ENCODE data around the gene CSN3. TPM values are rescaled to one million over a fixed set of nuclear protein-coding genes. Genes with fewer than 3 reads are reported as not detected.
"Not testable (repeated sequence)": the region's sequence is repeated elsewhere in the genome, so short reads cannot be mapped to it uniquely, and the experiment has no call there.

CSN3 gene
- polyA plus RNA-seq (ENCODE audit: insufficient read length in 3 of 3), result not detected
- long read RNA-seq, donor 1, result 0 reads
- long read RNA-seq, donor 2, result 0 reads
- long read RNA-seq, donor 3, result 0 reads
- long read RNA-seq, donor 4, result 0 reads
- long read RNA-seq, donor 5, result 0 reads
- long read RNA-seq, donor 6, result 0 reads
- long read RNA-seq, donor 7, result 0 reads
- long read RNA-seq, donor 8, result 0 reads
- long read RNA-seq, donor 9, result 0 reads
- long read RNA-seq, donor 10, result 0 reads
- long read RNA-seq, donor 11, result 0 reads
- long read RNA-seq, donor 12, result 0 reads
- long read RNA-seq, donor 13, result 0 reads
- long read RNA-seq, donor 14, result 0 reads
- long read RNA-seq, donor 15, result 0 reads
- long read RNA-seq, donor 16, result 0 reads

- not testable (repeated sequence) for DNase-seq
Observed at GRCh38 chr4:70242297-70242696, at the start of gene CSN3. Gene CSN3, plus strand, starts transcription at chr4:70242597. Its CDS starts 2,223 bp downstream, at chr4:70244820.

DNA sequence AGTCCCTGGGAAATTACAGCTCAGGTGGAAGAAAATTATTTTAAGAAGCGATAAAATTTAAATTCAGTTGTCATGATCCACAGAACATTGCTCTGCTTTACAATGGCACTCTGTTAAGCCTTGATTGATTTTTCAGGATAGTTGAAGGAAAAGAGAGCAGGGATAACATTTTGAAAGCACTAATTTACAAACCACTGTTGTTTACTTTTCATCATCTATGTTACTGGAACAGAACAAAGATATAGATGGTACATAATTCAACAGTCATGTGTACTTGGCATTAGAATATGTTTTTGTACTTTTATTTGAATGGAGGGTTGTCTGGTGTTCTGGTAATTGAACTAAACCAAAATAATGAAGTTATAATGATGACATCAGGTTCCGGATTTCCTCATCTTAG is 49.5 kb upstream of the CSN3 start:
- DNase-seq, result no peak

- DNase-seq, result no peak
Observed at GRCh38 chr4:70195425-70195824, 47.0 kb upstream of the CSN3 start, which contains the start of gene ODAM. Gene ODAM, plus strand, starts transcription at chr4:70195725. Its CDS starts 819 bp downstream, at chr4:70196544.

DNA sequence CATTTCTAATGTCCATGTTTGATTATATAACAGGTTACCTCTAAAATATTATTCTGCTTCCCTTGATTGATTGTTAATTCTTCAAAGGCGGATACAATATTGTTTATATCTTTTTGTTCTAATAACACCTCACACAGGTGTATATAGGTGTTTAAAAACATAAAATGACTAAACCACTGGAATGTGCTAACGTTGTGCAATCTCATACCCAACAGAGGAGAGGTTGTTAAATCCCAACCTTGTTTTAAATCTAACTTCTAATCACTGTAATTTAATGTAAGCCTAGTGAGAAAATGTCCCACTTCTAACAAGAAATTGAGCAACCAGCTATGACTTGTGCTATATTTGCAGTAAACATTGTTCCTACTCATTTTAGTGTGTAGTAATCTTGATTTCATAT is 45.5 kb upstream of the CSN3 start:
- DNase-seq, result no peak

- DNase-seq, result no peak
Observed at GRCh38 chr4:70197842-70198241, 44.6 kb upstream of the CSN3 start.

- no peak for DNase-seq
Observed at GRCh38 chr4:70203601-70204000, 38.8 kb upstream of the CSN3 start.

- DNase-seq, result not testable (repeated sequence)
Observed at GRCh38 chr4:70212752-70213151, 29.6 kb upstream of the CSN3 start.

DNA sequence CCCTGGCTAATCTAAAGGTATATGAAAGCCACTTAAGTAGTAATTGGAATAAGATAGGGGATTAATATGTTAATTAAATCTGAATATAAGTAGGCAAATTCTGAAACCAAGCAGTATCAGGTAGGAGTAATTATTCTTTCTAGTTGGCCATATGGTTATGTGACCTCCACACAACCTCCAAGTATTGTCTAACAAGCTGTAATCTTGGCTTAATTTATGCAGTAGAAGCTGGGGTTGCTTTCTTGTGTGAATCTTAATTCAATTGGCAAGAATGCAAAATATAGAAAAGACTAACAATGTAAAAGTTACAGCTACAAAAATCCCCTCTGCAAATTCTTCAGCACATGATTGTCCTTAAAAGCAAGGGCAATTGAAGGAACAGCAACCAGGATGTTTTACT is 26.3 kb upstream of the CSN3 start:
- not testable (repeated sequence) for DNase-seq

- not testable (repeated sequence) for DNase-seq
Observed at GRCh38 chr4:70216550-70216949, 25.8 kb upstream of the CSN3 start.

DNA sequence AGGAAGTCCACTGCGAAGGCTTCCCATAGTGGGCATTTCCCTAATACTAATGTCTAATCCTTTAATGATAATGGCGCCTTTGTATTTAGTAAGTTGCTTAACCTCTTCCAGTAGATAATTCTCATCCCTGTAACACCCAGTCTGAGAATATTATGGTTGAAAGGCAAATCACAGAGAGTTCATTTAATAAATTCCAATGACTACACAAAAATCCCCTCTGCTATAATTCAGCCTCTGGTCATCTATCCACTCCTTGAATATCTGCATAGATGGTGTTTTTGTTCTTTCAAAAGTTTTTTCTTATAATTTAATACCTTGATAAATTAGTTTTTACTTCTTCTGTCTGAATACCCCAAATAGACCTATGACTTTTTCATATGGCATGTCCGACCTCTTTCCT is 21.0 kb upstream of the CSN3 start:
- DNase-seq, result not testable (repeated sequence)

DNA sequence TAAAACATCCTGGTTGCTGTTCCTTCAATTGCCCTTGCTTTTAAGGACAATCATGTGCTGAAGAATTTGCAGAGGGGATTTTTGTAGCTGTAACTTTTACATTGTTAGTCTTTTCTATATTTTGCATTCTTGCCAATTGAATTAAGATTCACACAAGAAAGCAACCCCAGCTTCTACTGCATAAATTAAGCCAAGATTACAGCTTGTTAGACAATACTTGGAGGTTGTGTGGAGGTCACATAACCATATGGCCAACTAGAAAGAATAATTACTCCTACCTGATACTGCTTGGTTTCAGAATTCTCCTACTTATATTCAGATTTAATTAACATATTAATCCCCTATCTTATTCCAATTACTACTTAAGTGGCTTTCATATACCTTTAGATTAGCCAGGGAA is 20.6 kb upstream of the CSN3 start:
- DNase-seq, result not testable (repeated sequence)

DNA sequence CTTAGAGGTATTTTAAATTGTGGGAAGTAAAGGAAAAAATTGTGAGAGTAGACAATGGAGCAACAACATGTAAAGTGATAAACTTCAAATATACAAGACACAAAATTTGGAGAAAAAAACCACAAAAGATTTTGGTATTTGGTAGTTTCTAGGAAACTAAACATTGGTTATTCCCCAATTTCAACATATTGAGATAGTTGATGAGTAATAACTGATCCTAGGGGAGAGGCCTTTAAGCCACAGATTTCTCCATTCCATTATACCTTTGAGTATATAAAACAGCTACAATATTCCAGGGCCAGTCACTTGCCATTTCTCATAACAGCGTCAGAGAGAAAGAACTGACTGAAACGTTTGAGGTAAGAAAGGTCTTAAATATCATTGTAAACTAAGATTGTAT is 16.6 kb upstream of the CSN3 start, which contains the start of gene FDCSP:
TSS of gene FDCSP (plus strand) at position 301 of the 400 bp plus-strand sequence. CDS start 5,071 bp downstream, outside the sequence.
- DNase-seq, result no peak

DNA sequence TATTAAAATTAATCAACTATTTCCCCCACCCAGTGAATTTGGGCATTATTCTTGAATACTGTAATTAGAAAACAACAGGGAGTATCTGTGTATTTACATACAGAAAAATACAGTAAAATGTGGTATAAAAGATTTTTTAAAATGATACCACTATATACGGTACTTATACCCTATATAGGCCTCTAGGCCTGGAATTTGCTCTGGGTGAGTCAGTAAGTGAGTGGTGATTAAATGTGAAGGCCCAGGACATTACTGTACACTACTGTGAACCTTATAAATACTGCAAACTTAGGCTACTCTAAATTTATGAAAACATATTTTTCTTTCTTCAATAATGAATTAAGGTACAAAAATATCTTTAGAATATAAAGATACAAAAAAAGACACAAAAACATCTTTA is 6.3 kb upstream of the CSN3 start:
- DNase-seq, result no peak

DNA sequence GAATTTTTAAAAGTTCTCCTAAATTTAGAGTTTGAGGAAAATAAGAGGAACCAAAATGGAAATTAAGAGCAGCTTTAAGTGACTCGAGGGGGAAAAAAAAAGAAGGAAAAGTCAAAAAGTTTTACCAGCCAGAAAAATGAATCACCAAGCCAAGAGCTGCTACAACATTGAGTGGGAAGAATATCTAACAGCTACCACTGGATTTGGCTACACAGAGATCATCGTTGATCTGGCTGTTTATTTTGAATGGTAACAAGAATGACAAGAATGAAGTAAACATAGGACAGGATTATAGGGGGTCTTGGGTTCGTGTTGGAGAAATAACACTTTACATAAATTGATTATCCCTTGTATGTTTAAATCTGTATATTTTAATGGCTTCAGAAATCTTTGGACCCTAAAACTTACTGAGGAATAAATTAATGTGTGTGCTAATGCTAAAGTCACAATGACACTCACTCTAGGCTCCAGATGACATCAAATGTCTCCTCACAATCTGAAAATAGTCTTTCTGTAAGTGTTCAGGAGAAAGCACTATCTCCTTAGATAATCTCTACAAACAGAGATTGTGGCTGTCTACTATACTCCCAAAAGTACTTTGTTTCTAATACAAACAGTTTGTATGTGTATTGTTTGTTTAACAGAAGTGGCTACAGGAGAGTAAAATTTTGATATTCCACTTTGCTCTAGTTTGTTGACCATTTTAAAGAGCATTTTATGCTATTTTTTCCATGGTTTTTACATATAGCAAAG is 3.1 kb upstream of the CSN3 start:
- DNase-seq, result no peak

- no peak for DNase-seq
Observed at GRCh38 chr4:70239884-70240591, 2.4 kb upstream of the CSN3 start.

- no peak for DNase-seq
Observed at GRCh38 chr4:70243091-70243490, 694 bp downstream of the CSN3 start.

- no peak for DNase-seq
Observed at GRCh38 chr4:70251250-70251944, 9.0 kb downstream of the CSN3 start.

DNA sequence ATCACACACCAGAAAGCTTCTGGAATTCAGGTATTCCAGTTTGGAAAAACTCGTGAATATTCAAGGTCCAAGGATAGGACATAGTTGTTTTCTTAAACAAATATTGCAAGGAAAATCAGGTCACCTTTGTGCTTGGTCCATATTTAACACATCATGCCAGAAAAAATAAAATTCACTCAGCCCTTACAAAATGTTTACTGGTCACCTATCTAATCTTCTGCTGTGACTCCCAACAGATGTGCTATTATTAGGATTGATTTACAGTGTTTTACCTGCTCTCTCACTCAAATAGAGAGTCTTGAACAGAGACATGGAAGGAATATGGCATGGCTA is 9.5 kb downstream of the CSN3 start:
- DNase-seq, result no peak

- no peak for DNase-seq
Observed at GRCh38 chr4:70269674-70270073, 27.3 kb downstream of the CSN3 start.

DNA sequence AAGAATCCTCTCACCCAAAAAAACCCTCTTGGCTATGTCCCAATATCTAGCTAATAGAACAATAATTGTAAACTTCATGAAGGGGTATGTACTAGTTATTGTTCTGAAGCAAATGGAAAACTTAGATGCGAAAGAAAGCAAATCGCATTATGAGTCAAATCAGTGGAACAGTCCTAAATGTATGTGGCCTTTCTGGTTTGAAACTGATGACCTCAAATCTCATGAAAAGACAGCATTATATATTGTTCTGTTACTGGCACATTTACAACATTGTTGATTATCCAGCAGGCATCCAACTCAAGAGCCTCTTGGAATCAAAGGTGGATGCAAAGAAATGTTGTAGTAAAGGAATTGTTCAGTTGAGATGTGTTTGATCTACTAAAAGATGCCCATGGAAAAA is 34.7 kb downstream of the CSN3 start:
- DNase-seq, result no peak

DNA sequence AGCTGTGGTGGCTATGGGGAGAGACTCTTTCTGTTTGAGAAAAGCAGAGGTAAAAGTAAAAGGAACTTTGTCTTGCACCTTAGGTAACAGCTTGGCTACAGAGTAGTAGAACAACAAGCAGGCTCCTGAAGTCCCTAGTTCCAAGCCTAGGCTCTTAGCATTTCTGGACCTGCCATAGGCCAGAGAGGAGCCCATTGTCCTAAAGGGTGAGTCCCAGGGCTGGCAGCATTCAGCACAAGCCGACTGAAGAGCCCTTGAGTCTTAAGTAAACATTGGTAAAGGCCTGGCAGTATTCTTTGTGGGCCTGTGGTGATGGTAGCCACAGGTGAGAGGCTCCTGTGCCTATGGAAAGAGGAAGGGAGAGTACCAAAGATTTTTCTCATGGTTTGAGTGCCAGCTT is 38.2 kb downstream of the CSN3 start:
- no peak for DNase-seq

- no peak for DNase-seq
Observed at GRCh38 chr4:70288651-70289050, 46.3 kb downstream of the CSN3 start.
